Measurements from ENCODE around the gene RALGAPB.

Gene RALGAPB

GRCh38 chr20:38550274-38550673 is 77.6 kb downstream of the RALGAPB start:
- DNase-seq: peak; percentile 13

GRCh38 chr20:38551056-38551626 is 78.5 kb downstream of the RALGAPB start:
- DNase-seq: no peak

- DNase-seq: no peak
Measured at GRCh38 chr20:38554986-38555385, 82.3 kb downstream of the RALGAPB start.

- no peak for DNase-seq
Measured at GRCh38 chr20:38555395-38555794, 82.8 kb downstream of the RALGAPB start.

GRCh38 chr20:38557174-38557573 is 84.5 kb downstream of the RALGAPB start:
- DNase-seq: no peak

GRCh38 chr20:38558596-38559360 is 86.1 kb downstream of the RALGAPB start:
- DNase-seq: no peak

GRCh38 chr20:38559764-38560163 is 87.1 kb downstream of the RALGAPB start:
- DNase-seq: no peak

- no peak for DNase-seq
Measured at GRCh38 chr20:38563802-38564431, 91.3 kb downstream of the RALGAPB start.

GRCh38 chr20:38564680-38565079 is 92.0 kb downstream of the RALGAPB start:
- DNase-seq: no peak

- DNase-seq: no peak
Measured at GRCh38 chr20:38566036-38566598, 93.5 kb downstream of the RALGAPB start.

GRCh38 chr20:38569747-38570525 is 97.3 kb downstream of the RALGAPB start:
- DNase-seq: no peak

- DNase-seq: no peak
Measured at GRCh38 chr20:38573413-38573812, 100.8 kb downstream of the RALGAPB start.

- no peak for DNase-seq
Measured at GRCh38 chr20:38579219-38579910, 106.7 kb downstream of the RALGAPB start.

- no peak for DNase-seq
Measured at GRCh38 chr20:38579921-38580320, 107.3 kb downstream of the RALGAPB start.

GRCh38 chr20:38581013-38581412 is 108.4 kb downstream of the RALGAPB start, which contains the start of gene ADIG:
Gene ADIG, plus strand, starts transcription at chr20:38581197. Its CDS starts 54 bp downstream, at chr20:38581251.
- no peak for DNase-seq

- no peak for DNase-seq
Measured at GRCh38 chr20:38581830-38582358, 109.3 kb downstream of the RALGAPB start.

GRCh38 chr20:38583306-38583705 is 110.7 kb downstream of the RALGAPB start:
- no peak for DNase-seq

- no peak for DNase-seq
Measured at GRCh38 chr20:38584099-38584763, 111.6 kb downstream of the RALGAPB start.

GRCh38 chr20:38585404-38586180 is 112.9 kb downstream of the RALGAPB start:
- DNase-seq: no peak

- DNase-seq: no peak
Measured at GRCh38 chr20:38586181-38586525, 113.5 kb downstream of the RALGAPB start.

GRCh38 chr20:38588303-38588702 is 115.7 kb downstream of the RALGAPB start:
- no peak for DNase-seq

Data from hematopoietic multipotent progenitor cell treated with erythropoietin and hydrocortisone succinate and interleukin-3 and kit ligand, for 8 days (in vitro differentiated cells).